DMS 273 treated with DMSO at 0.1 percent for 48 hours (cell line): ENCODE data around the gene EVI5.
"Not testable (repeated sequence)": the region's sequence is repeated elsewhere in the genome, so short reads cannot be mapped to it uniquely, and the experiment has no call there.

Experiments used
- DNase-seq: peaks from one replicate; lab custom pipeline; 2025; lab: John Stamatoyannopoulos, UW

The EVI5 gene

GRCh38 chr1:92747735-92748134, 37.2 kb downstream of the EVI5 start:
- DNase-seq, result no peak

- not testable (repeated sequence) for DNase-seq
Observed at GRCh38 chr1:92746255-92746654, 38.7 kb downstream of the EVI5 start.

GRCh38 chr1:92743221-92743620, 41.7 kb downstream of the EVI5 start:
- DNase-seq, result no peak

- no peak for DNase-seq
Observed at GRCh38 chr1:92739669-92740524, 45.0 kb downstream of the EVI5 start.

- no peak for DNase-seq
Observed at GRCh38 chr1:92736395-92736794, 48.5 kb downstream of the EVI5 start.

- no peak for DNase-seq
Observed at GRCh38 chr1:92730476-92730875, 54.4 kb downstream of the EVI5 start.

- no peak for DNase-seq
Observed at GRCh38 chr1:92728697-92729096, 56.2 kb downstream of the EVI5 start.

GRCh38 chr1:92723713-92724112, 61.2 kb downstream of the EVI5 start:
- DNase-seq, result not testable (repeated sequence)

- no peak for DNase-seq
Observed at GRCh38 chr1:92721886-92722285, 63.0 kb downstream of the EVI5 start.

- not testable (repeated sequence) for DNase-seq
Observed at GRCh38 chr1:92721157-92721556, 63.8 kb downstream of the EVI5 start.

- DNase-seq, result not testable (repeated sequence)
Observed at GRCh38 chr1:92715476-92715951, 69.4 kb downstream of the EVI5 start.

GRCh38 chr1:92713939-92714338, 71.0 kb downstream of the EVI5 start:
- no peak for DNase-seq

GRCh38 chr1:92711473-92712165, 73.3 kb downstream of the EVI5 start:
- no peak for DNase-seq

GRCh38 chr1:92709738-92710137, 75.2 kb downstream of the EVI5 start:
- DNase-seq, result no peak

- DNase-seq, result no peak
Observed at GRCh38 chr1:92708368-92708950, 76.4 kb downstream of the EVI5 start.

GRCh38 chr1:92707709-92708108, 77.2 kb downstream of the EVI5 start:
- no peak for DNase-seq

- DNase-seq, result no peak
Observed at GRCh38 chr1:92707292-92707691, 77.6 kb downstream of the EVI5 start.

GRCh38 chr1:92705446-92705845, 79.5 kb downstream of the EVI5 start:
- no peak for DNase-seq

GRCh38 chr1:92701147-92701546, 83.8 kb downstream of the EVI5 start:
- DNase-seq, result no peak

GRCh38 chr1:92698932-92699331, 86.0 kb downstream of the EVI5 start:
- no peak for DNase-seq

GRCh38 chr1:92695104-92695503, 89.8 kb downstream of the EVI5 start:
- no peak for DNase-seq

- DNase-seq, result no peak
Observed at GRCh38 chr1:92691925-92692324, 93.0 kb downstream of the EVI5 start.
